GM23248 (cell line): ENCODE measurements around the gene ZNF76.

ENCODE experiments used
- EZH2 ChIP-seq: fragments of 200-600 bp; sonication (generic); IDR thresholded peaks from 2 replicates; pipeline ENCODE4 v1.6.1; 2018; ENCODE audit warnings: antibody characterized with exemption, mild to moderate bottlenecking; ENCODE audit not compliant: insufficient read depth, poor library complexity, severe bottlenecking
- EZH2phosphoT487 ChIP-seq: fragments of 200-600 bp; sonication (generic); IDR thresholded peaks from 2 replicates; pipeline ENCODE4 v1.6.1; 2018; ENCODE audit warnings: antibody characterized with exemption, moderate library complexity, mild to moderate bottlenecking, low read depth; ENCODE audit not compliant: insufficient read depth

DNA sequence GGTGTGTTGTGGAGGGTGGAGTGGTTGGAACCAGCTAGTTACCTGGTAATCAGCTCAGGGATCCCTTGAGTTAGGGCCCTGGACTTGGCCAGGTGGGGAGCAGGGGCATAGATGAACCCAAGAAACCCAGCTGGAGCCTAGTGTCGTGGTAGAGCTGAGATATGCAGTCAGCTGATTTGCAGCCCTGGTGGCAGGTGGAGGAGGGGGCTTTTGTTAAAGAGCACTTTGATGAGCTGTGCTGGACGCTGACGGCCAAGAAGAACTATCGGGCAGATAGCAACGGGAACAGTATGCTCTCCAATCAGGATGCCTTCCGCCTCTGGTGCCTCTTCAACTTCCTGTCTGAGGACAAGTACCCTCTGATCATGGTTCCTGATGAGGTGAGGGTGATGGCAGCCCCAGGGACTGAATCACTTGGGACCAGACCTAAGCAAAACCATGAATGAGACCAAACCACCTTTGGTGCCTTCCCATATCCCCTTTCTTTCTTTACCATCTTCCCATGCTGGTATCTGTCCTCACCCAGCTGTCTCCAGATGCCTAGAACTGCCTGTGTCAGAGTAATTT, 50.8 kb downstream of the ZNF76 start:
- TF ChIP-seq EZH2 (no peak), EZH2phosphoT487 (no peak)
